HPDE6-E6E7 (cell line): ENCODE data around the gene NDUFS7.

Experiments
- DNase-seq: peaks from one replicate; pipeline ENCODE4 v3.0.0; 2011; ENCODE audit warnings: missing footprints; ENCODE audit errors: extremely low spot score

NDUFS7 gene

GRCh38 chr19:1384478-1385110 lies 887 bp downstream of the NDUFS7 start:
- no peak for DNase-seq

- DNase-seq, result no peak
These were observed 2.1 kb downstream of the NDUFS7 start for GRCh38 chr19:1385816-1386215.

- DNase-seq, result no peak
These were observed 3.4 kb downstream of the NDUFS7 start for GRCh38 chr19:1386945-1387683.

GRCh38 chr19:1387684-1388636 lies 4.3 kb downstream of the NDUFS7 start:
- no peak for DNase-seq

GRCh38 chr19:1388637-1389026 lies 4.9 kb downstream of the NDUFS7 start:
- no peak for DNase-seq

- no peak for DNase-seq
These were observed 5.6 kb downstream of the NDUFS7 start for GRCh38 chr19:1389033-1389940.

- no peak for DNase-seq
These were observed 7.2 kb downstream of the NDUFS7 start for GRCh38 chr19:1390890-1391423.

- DNase-seq, result no peak
These were observed 8.7 kb downstream of the NDUFS7 start for GRCh38 chr19:1392407-1392806.

GRCh38 chr19:1392939-1393530 lies 9.3 kb downstream of the NDUFS7 start:
- no peak for DNase-seq

- DNase-seq, result no peak
These were observed 10.1 kb downstream of the NDUFS7 start for GRCh38 chr19:1393841-1394240.

- DNase-seq, result no peak
These were observed 10.8 kb downstream of the NDUFS7 start for GRCh38 chr19:1394252-1395193.

GRCh38 chr19:1395194-1396018 lies 11.7 kb downstream of the NDUFS7 start:
- DNase-seq, result no peak

- DNase-seq, result no peak
These were observed 12.5 kb downstream of the NDUFS7 start for GRCh38 chr19:1396019-1396767.

GRCh38 chr19:1396768-1397679 lies 13.3 kb downstream of the NDUFS7 start:
- DNase-seq, result no peak

GRCh38 chr19:1397838-1398237 lies 14.1 kb downstream of the NDUFS7 start:
- DNase-seq, result no peak

GRCh38 chr19:1399079-1399478 lies 15.4 kb downstream of the NDUFS7 start:
- DNase-seq, result no peak

GRCh38 chr19:1399745-1400144 lies 16.0 kb downstream of the NDUFS7 start:
- no peak for DNase-seq
